Measurements from ENCODE around the gene MYH16. TPM values are rescaled to one million over a fixed set of nuclear protein-coding genes. Genes with fewer than 3 reads are reported as not detected.

MYH16 gene
- total and polyA plus RNA-seq, 3 donors from 2014 or later: 1.5 to 2.1 (median 2.0) TPM

GRCh38 chr7:99301496-99301895 is 28.9 kb downstream of the MYH16 start:
- intact Hi-C loops (cut with DNase I; ENCODE audit: low total_unique reads): no loop called here

GRCh38 chr7:99305473-99306260 is 33.0 kb downstream of the MYH16 start:
- Histone ChIP-seq H3K9me3 (no peaks in the 10 kb centered on the region), H3K4me1 (no peaks in the 10 kb centered on the region), H3K36me3 (ENCODE audit: low read depth, missing control alignments) (no peaks in the 10 kb centered on the region), H3K4me3 (no peak overlapping the region), H3K27ac (no peak overlapping the region), H3K27me3 (no peaks in the 10 kb centered on the region)
- intact Hi-C loops (cut with DNase I; ENCODE audit: low total_unique reads): no loop called here
- DNase-seq: no peak
- TF ChIP-seq CTCF (IDR thresholded peaks at IDR 0.05) (no peak), POLR2A (IDR thresholded peaks at IDR 0.05) (no peak)
- WGBS, 2 donors: 79 to 84% methylated on average over 16 of the region's 16 CpGs

More at GRCh38 chr7:99301496-99301895, 28.9 kb downstream of the MYH16 start:
- Histone ChIP-seq H3K4me1 (no peaks in the 10 kb centered on the region), H3K27me3 (no peaks in the 10 kb centered on the region), H3K9me3 (no peaks in the 10 kb centered on the region), H3K27ac (no peak overlapping the region), H3K36me3 (ENCODE audit: low read depth, missing control alignments) (no peaks in the 10 kb centered on the region), H3K4me3 (no peak overlapping the region)
- TF ChIP-seq POLR2A (IDR thresholded peaks at IDR 0.05) (no peak), CTCF (IDR thresholded peaks at IDR 0.05) (no peak)
- DNase-seq: no peak
- 85 to 92% methylated on average over 19 of the region's 19 CpGs for WGBS, 2 donors

- intact Hi-C loops (cut with DNase I; ENCODE audit: low total_unique reads): no loop called here
- 90 to 93% methylated on average over 7 of the region's 7 CpGs for WGBS, 2 donors
- H3K27ac ChIP-seq: no peak overlapping the region
- H3K9me3 ChIP-seq: no peaks in the 10 kb centered on the region
- H3K27me3 ChIP-seq: no peaks in the 10 kb centered on the region
- TF ChIP-seq CTCF (IDR thresholded peaks at IDR 0.05): no peak
- no peak for TF ChIP-seq POLR2A (IDR thresholded peaks at IDR 0.05)
- DNase-seq: no peak
- peaks cover 7% of the 10 kb centered on the region for H3K4me1 ChIP-seq
- no peaks in the 10 kb centered on the region for H3K36me3 ChIP-seq (ENCODE audit: low read depth, missing control alignments)
- no peak overlapping the region for H3K4me3 ChIP-seq
Measured at GRCh38 chr7:99308461-99309074, 35.9 kb downstream of the MYH16 start.

- H3K27me3 ChIP-seq: no peaks in the 10 kb centered on the region
- intact Hi-C loops (cut with DNase I; ENCODE audit: low total_unique reads): no loop called here
- WGBS, 2 donors: 86 to 89% methylated on average over 7 of the region's 7 CpGs
- no peaks in the 10 kb centered on the region for H3K9me3 ChIP-seq
- no peak for DNase-seq
- no peak overlapping the region for H3K4me3 ChIP-seq
- H3K4me1 ChIP-seq: peaks cover 7% of the 10 kb centered on the region
- H3K36me3 ChIP-seq (ENCODE audit: low read depth, missing control alignments): no peaks in the 10 kb centered on the region
- TF ChIP-seq POLR2A (IDR thresholded peaks at IDR 0.05) (no peak), CTCF (IDR thresholded peaks at IDR 0.05) (no peak)
- H3K27ac ChIP-seq: no peak overlapping the region
Measured at GRCh38 chr7:99309111-99309510, 36.5 kb downstream of the MYH16 start.

All from testis (tissue), 3 donors.